ENCODE data around the gene MCOLN2. TPM values are rescaled to one million over a fixed set of nuclear protein-coding genes. Genes with fewer than 3 reads are reported as not detected.

Gene MCOLN2
- total RNA-seq, 1 experiment from 2014 or later = not detected

- no TSS peak for BruUV-seq (replicated peaks)
- intact Hi-C loops (cut with micrococcal nuclease; ENCODE audit: unreplicated experiment) = no loop called here
- H3F3A ChIP-seq (ENCODE audit: insufficient read depth, low read depth) = no peaks in the 10 kb centered on the region
- H3K27me3 ChIP-seq (ENCODE audit: insufficient read depth, low read depth) = no peaks in the 10 kb centered on the region
- no peaks in the 10 kb centered on the region; the same call in 1 of the 2 replicates for H3K9me2 ChIP-seq (ENCODE audit: insufficient read depth)
- TF ChIP-seq, protein P1, sequence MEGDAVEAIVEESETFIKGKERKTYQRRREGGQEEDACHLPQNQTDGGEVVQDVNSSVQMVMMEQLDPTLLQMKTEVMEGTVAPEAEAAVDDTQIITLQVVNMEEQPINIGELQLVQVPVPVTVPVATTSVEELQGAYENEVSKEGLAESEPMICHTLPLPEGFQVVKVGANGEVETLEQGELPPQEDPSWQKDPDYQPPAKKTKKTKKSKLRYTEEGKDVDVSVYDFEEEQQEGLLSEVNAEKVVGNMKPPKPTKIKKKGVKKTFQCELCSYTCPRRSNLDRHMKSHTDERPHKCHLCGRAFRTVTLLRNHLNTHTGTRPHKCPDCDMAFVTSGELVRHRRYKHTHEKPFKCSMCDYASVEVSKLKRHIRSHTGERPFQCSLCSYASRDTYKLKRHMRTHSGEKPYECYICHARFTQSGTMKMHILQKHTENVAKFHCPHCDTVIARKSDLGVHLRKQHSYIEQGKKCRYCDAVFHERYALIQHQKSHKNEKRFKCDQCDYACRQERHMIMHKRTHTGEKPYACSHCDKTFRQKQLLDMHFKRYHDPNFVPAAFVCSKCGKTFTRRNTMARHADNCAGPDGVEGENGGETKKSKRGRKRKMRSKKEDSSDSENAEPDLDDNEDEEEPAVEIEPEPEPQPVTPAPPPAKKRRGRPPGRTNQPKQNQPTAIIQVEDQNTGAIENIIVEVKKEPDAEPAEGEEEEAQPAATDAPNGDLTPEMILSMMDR (conservative IDR thresholded peaks at IDR 0.05) = no peak
- no peak for TF ChIP-seq EZH2 (IDR thresholded peaks at IDR 0.05; ENCODE audit: low read depth)
- no peak overlapping the region for H3K4me3 ChIP-seq
- H3K9me3 ChIP-seq (ENCODE audit: insufficient read depth, low read depth) = no peaks in the 10 kb centered on the region
- H3K36me3 ChIP-seq (ENCODE audit: low read depth) = no peaks in the 10 kb centered on the region
- no peaks in the 10 kb centered on the region for H3K4me1 ChIP-seq (replicated peaks; ENCODE audit: insufficient read depth)
- no peaks in the 10 kb centered on the region for H3K79me2 ChIP-seq (ENCODE audit: low read depth)
- no peak overlapping the region for H3K4me2 ChIP-seq
- POLR2A ChIA-PET (ENCODE audit: unreplicated experiment) = no interaction called here
- DNase-seq = no peak
- CTCF ChIA-PET = interaction anchor here (0.7 kb wide), 1 partner anchor 481 kb away, joined by 3 read pairs; no protein-coding TSS in a partner anchor
- H2AFZ ChIP-seq = no peak overlapping the region
- H4K20me1 ChIP-seq (ENCODE audit: insufficient read depth) = no peaks in the 10 kb centered on the region
- no peak overlapping the region for H3K27ac ChIP-seq
These were observed 73.6 kb downstream of the MCOLN2 start for GRCh38 chr1:84923317-84923716.

DNA sequence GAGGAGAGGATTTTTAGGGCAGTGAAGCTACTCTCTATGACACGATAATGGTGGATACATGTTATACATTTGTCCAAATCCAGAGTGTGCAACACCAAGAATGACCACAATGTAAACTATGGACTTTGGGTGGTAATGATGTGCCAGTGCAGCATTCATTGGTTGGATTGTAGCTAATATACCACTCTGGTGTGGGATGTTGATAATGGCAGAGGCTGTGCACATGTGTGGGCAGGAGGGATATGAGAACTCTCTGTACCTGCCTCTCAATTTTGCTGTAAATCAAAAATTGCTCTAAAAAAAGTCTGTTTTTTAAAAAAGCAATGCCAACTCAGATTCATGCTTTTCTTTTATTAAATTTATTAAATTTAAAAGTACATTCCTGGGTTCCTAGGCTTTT is 76.8 kb downstream of the MCOLN2 start:
- Histone ChIP-seq H3K27ac (no peak overlapping the region), H2AFZ (no peak overlapping the region), H4K20me1 (ENCODE audit: insufficient read depth) (no peaks in the 10 kb centered on the region), H3K4me3 (no peak overlapping the region), H3F3A (ENCODE audit: insufficient read depth, low read depth) (no peaks in the 10 kb centered on the region), H3K79me2 (ENCODE audit: low read depth) (no peaks in the 10 kb centered on the region), H3K4me2 (no peak overlapping the region), H3K27me3 (ENCODE audit: insufficient read depth, low read depth) (no peaks in the 10 kb centered on the region), H3K36me3 (ENCODE audit: low read depth) (no peaks in the 10 kb centered on the region), H3K4me1 (replicated peaks; ENCODE audit: insufficient read depth) (no peaks in the 10 kb centered on the region), H3K9me2 (ENCODE audit: insufficient read depth) (no peaks in the 10 kb centered on the region; the same call in 1 of the 2 replicates), H3K9me3 (ENCODE audit: insufficient read depth, low read depth) (no peaks in the 10 kb centered on the region)
- intact Hi-C loops (cut with micrococcal nuclease; ENCODE audit: unreplicated experiment) = no loop called here
- ChIA-PET CTCF (no interaction called here), POLR2A (ENCODE audit: unreplicated experiment) (no interaction called here)
- no TSS peak for BruUV-seq (replicated peaks)
- TF ChIP-seq EZH2 (IDR thresholded peaks at IDR 0.05; ENCODE audit: low read depth) = no peak
- TF ChIP-seq, protein P1 (conservative IDR thresholded peaks at IDR 0.05) = no peak
- DNase-seq = no peak

- H3K9me2 ChIP-seq (ENCODE audit: insufficient read depth) = no peaks in the 10 kb centered on the region
- H3K36me3 ChIP-seq (ENCODE audit: low read depth) = no peaks in the 10 kb centered on the region
- H3K27me3 ChIP-seq (ENCODE audit: insufficient read depth, low read depth) = no peaks in the 10 kb centered on the region
- POLR2A ChIA-PET (ENCODE audit: unreplicated experiment) = interaction anchor here (0.6 kb wide), 1 partner anchor 19 kb away, joined by 5 read pairs; no protein-coding TSS in a partner anchor
- H3K4me2 ChIP-seq = no peak overlapping the region
- no peaks in the 10 kb centered on the region for H4K20me1 ChIP-seq (ENCODE audit: insufficient read depth)
- no peaks in the 10 kb centered on the region for H3K9me3 ChIP-seq (ENCODE audit: insufficient read depth, low read depth)
- intact Hi-C loops (cut with micrococcal nuclease; ENCODE audit: unreplicated experiment) = no loop called here
- no peak for DNase-seq
- no peak overlapping the region for H3K27ac ChIP-seq
- H3K4me1 ChIP-seq (replicated peaks; ENCODE audit: insufficient read depth) = no peaks in the 10 kb centered on the region
- no peak overlapping the region for H2AFZ ChIP-seq
- H3K4me3 ChIP-seq = no peak overlapping the region
- TF ChIP-seq, protein P1 (conservative IDR thresholded peaks at IDR 0.05) = no peak
- TF ChIP-seq EZH2 (IDR thresholded peaks at IDR 0.05; ENCODE audit: low read depth) = no peak
- CTCF ChIA-PET = no interaction called here
- BruUV-seq (replicated peaks) = no TSS peak
- H3F3A ChIP-seq (ENCODE audit: insufficient read depth, low read depth) = no peaks in the 10 kb centered on the region
- no peaks in the 10 kb centered on the region for H3K79me2 ChIP-seq (ENCODE audit: low read depth)
These were observed 77.4 kb downstream of the MCOLN2 start for GRCh38 chr1:84919461-84919970.

Data from PC-9 (cell line).